NCI-H1417 treated with DMSO at 0.1 percent for 48 hours (cell line): ENCODE results near the gene SORCS2.

Experiments used
- DNase-seq: peaks from one replicate; lab custom pipeline; 2025; lab: John Stamatoyannopoulos, UW

The SORCS2 gene

GRCh38 chr4:7766661-7767345 lies 574.5 kb downstream of the SORCS2 start:
- DNase-seq: no peak

GRCh38 chr4:7767526-7767925 lies 575.2 kb downstream of the SORCS2 start:
- DNase-seq: no peak

GRCh38 chr4:7767966-7768365 lies 575.6 kb downstream of the SORCS2 start:
- DNase-seq: no peak

GRCh38 chr4:7768736-7769135 lies 576.4 kb downstream of the SORCS2 start:
- DNase-seq: no peak

GRCh38 chr4:7769396-7770223 lies 577.3 kb downstream of the SORCS2 start:
- DNase-seq: no peak

- no peak for DNase-seq
These were observed 578.1 kb downstream of the SORCS2 start for GRCh38 chr4:7770224-7771050.

- no peak for DNase-seq
These were observed 578.7 kb downstream of the SORCS2 start for GRCh38 chr4:7771056-7771455.

- no peak for DNase-seq
These were observed 579.5 kb downstream of the SORCS2 start for GRCh38 chr4:7771541-7772507.

- no peak for DNase-seq
These were observed 580.5 kb downstream of the SORCS2 start for GRCh38 chr4:7772711-7773385.

- DNase-seq: no peak
These were observed 581.3 kb downstream of the SORCS2 start for GRCh38 chr4:7773401-7774180.

- DNase-seq: no peak
These were observed 582.3 kb downstream of the SORCS2 start for GRCh38 chr4:7774301-7775294.

GRCh38 chr4:7775396-7775795 lies 583.1 kb downstream of the SORCS2 start:
- no peak for DNase-seq

- DNase-seq: peak; percentile 17
These were observed 584.8 kb downstream of the SORCS2 start for GRCh38 chr4:7777017-7777710.

- DNase-seq: no peak
These were observed 585.7 kb downstream of the SORCS2 start for GRCh38 chr4:7777871-7778509.

- no peak for DNase-seq
These were observed 586.4 kb downstream of the SORCS2 start for GRCh38 chr4:7778510-7779431.

GRCh38 chr4:7779432-7779768 lies 587.1 kb downstream of the SORCS2 start:
- no peak for DNase-seq
